Nephron progenitor cell (in vitro differentiated cells): Measurements from ENCODE around the gene PEX3.

Experiments
- DNase-seq: peaks from one replicate; pipeline ENCODE4 v3.0.0; 2021
- H3K27ac Mint-ChIP-seq: 2 replicates; pipeline ENCODE4 v1.8.0; 2021; ENCODE audit warnings: mild to moderate bottlenecking, moderate library complexity, mixed read lengths
- H3K27me3 Mint-ChIP-seq: 2 replicates; pipeline ENCODE4 v1.8.0; 2021; ENCODE audit warnings: mild to moderate bottlenecking, low read depth, mixed read lengths; ENCODE audit not compliant: poor library complexity
- H3K36me3 Mint-ChIP-seq: 2 replicates; pipeline ENCODE4 v1.8.0; 2021; ENCODE audit warnings: low read depth, mixed read lengths
- H3K4me1 Mint-ChIP-seq: 2 replicates; pipeline ENCODE4 v1.8.0; 2021; ENCODE audit warnings: mixed read lengths
- H3K4me3 Mint-ChIP-seq: 2 replicates; pipeline ENCODE4 v1.8.0; 2021; ENCODE audit warnings: mild to moderate bottlenecking, moderate library complexity, mixed read lengths
- H3K9me3 Mint-ChIP-seq: 2 replicates; pipeline ENCODE4 v1.8.0; 2021; ENCODE audit warnings: mild to moderate bottlenecking, moderate library complexity, mixed read lengths
- TF ChIP-seq, protein P1 (sequence below): fragments of 200-600 bp; sonication (generic); IDR thresholded peaks from 2 replicates; pipeline ENCODE4 v1.5.0; 2021; ENCODE audit warnings: antibody characterized with exemption

Gene PEX3

GRCh38 chr6:143496974-143497373 lies 46.4 kb downstream of the PEX3 start:
- Mint-ChIP-seq H3K36me3 (peaks cover 67% of the 10 kb centered on the region), H3K9me3 (no peaks in the 10 kb centered on the region), H3K27ac (no peak overlapping the region), H3K4me1 (no peaks in the 10 kb centered on the region), H3K4me3 (no peak overlapping the region), H3K27me3 (no peaks in the 10 kb centered on the region)
- TF ChIP-seq, protein P1, sequence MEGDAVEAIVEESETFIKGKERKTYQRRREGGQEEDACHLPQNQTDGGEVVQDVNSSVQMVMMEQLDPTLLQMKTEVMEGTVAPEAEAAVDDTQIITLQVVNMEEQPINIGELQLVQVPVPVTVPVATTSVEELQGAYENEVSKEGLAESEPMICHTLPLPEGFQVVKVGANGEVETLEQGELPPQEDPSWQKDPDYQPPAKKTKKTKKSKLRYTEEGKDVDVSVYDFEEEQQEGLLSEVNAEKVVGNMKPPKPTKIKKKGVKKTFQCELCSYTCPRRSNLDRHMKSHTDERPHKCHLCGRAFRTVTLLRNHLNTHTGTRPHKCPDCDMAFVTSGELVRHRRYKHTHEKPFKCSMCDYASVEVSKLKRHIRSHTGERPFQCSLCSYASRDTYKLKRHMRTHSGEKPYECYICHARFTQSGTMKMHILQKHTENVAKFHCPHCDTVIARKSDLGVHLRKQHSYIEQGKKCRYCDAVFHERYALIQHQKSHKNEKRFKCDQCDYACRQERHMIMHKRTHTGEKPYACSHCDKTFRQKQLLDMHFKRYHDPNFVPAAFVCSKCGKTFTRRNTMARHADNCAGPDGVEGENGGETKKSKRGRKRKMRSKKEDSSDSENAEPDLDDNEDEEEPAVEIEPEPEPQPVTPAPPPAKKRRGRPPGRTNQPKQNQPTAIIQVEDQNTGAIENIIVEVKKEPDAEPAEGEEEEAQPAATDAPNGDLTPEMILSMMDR, result no peak
- no peak for DNase-seq

DNA sequence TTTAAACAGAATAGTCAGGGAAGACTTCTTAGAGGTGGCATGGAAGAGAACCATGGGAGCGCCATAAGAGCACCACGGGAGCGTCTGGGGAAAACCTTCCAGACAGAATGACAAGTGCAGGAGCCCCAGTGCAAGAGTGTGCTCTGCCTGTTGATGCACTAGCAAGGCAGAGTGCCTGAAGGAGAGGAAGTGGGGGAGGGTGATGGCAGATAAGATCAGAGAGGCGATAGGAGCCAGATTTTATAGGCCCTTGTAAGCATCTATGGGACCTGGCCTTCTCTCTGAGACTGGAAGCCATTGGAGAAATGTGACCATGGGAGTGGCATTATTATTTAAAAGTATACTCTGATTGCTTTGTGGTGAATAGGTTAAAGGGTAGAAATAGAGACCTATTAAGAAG lies 47.8 kb downstream of the PEX3 start:
- H3K4me1 Mint-ChIP-seq, result no peaks in the 10 kb centered on the region
- TF ChIP-seq, protein P1, result no peak
- H3K27ac Mint-ChIP-seq, result no peak overlapping the region
- H3K36me3 Mint-ChIP-seq, result peaks cover 70% of the 10 kb centered on the region
- no peak overlapping the region for H3K4me3 Mint-ChIP-seq
- no peak for DNase-seq
- no peaks in the 10 kb centered on the region for H3K27me3 Mint-ChIP-seq
- H3K9me3 Mint-ChIP-seq, result no peaks in the 10 kb centered on the region

GRCh38 chr6:143501851-143502250 lies 51.2 kb downstream of the PEX3 start:
- peaks cover 70% of the 10 kb centered on the region for H3K36me3 Mint-ChIP-seq
- no peak overlapping the region for H3K4me3 Mint-ChIP-seq
- TF ChIP-seq, protein P1, result no peak
- no peaks in the 10 kb centered on the region for H3K4me1 Mint-ChIP-seq
- no peak for DNase-seq
- H3K9me3 Mint-ChIP-seq, result no peaks in the 10 kb centered on the region
- H3K27me3 Mint-ChIP-seq, result no peaks in the 10 kb centered on the region
- H3K27ac Mint-ChIP-seq, result no peak overlapping the region

GRCh38 chr6:143504369-143504768 lies 53.8 kb downstream of the PEX3 start:
- no peak for DNase-seq
- peaks cover 72% of the 10 kb centered on the region for H3K36me3 Mint-ChIP-seq
- H3K4me1 Mint-ChIP-seq, result peaks cover 6% of the 10 kb centered on the region
- H3K27me3 Mint-ChIP-seq, result no peaks in the 10 kb centered on the region
- no peak overlapping the region for H3K4me3 Mint-ChIP-seq
- H3K9me3 Mint-ChIP-seq, result no peaks in the 10 kb centered on the region
- no peak overlapping the region for H3K27ac Mint-ChIP-seq
- TF ChIP-seq, protein P1, result no peak

- Mint-ChIP-seq H3K9me3 (no peaks in the 10 kb centered on the region), H3K36me3 (peaks cover 66% of the 10 kb centered on the region), H3K4me3 (no peak overlapping the region), H3K4me1 (peaks cover 13% of the 10 kb centered on the region), H3K27me3 (no peaks in the 10 kb centered on the region), H3K27ac (no peak overlapping the region)
- DNase-seq, result no peak
- TF ChIP-seq, protein P1, result no peak
Measured at GRCh38 chr6:143505111-143505510, 54.5 kb downstream of the PEX3 start.

DNA sequence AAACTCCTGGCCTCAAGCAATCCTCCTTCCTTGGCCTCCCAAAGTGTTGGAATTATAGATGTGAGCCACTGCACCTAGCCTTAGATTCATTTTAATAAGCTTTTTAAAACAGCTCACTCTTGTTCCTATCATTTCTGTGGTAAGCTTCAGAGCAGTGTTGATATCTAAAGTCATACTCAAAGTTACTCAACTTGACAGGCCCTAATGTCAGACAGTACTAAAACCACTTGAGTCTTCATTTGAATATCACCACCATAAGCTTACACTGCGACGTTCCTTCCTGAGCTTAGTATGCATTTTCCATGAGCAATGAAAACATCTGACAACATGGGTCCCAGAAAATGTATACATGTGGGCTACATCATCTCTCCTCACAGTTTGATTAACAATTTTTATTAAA lies 54.9 kb downstream of the PEX3 start:
- H3K4me1 Mint-ChIP-seq, result peaks cover 16% of the 10 kb centered on the region
- DNase-seq, result no peak
- no peaks in the 10 kb centered on the region for H3K27me3 Mint-ChIP-seq
- no peak overlapping the region for H3K27ac Mint-ChIP-seq
- TF ChIP-seq, protein P1, result no peak
- H3K9me3 Mint-ChIP-seq, result no peaks in the 10 kb centered on the region
- peaks cover 61% of the 10 kb centered on the region for H3K36me3 Mint-ChIP-seq
- H3K4me3 Mint-ChIP-seq, result no peak overlapping the region
